ENCODE data around the gene DBF4B.

Gene DBF4B

GRCh38 chr17:44761932-44762810 lies 53.7 kb downstream of the DBF4B start:
- DNase-seq, result no peak

- no peak for DNase-seq
Measured at GRCh38 chr17:44763170-44763569, 54.7 kb downstream of the DBF4B start.

DNA sequence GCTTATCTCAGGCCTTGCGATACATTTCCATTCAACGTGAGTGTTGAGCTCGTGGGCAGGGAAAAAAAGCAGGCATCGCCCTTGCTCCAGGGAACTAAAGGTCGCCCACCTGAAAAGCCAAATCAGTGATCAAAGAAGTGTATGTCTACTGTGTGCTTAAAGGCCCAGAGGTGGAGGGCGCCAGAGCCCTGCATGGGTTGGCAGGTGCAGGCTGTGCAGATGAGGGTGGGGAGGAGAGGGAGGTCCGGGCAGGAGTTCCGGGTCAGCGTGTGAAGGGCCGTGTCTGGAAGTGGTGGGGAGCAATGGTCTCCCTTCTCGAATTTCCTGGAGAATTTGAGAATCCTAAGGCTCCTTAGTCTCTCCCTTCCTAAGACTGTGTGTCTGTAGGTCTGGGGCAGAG lies 57.5 kb downstream of the DBF4B start:
- no peak for DNase-seq

GRCh38 chr17:44766409-44767038 lies 58.1 kb downstream of the DBF4B start:
- no peak for DNase-seq

DNA sequence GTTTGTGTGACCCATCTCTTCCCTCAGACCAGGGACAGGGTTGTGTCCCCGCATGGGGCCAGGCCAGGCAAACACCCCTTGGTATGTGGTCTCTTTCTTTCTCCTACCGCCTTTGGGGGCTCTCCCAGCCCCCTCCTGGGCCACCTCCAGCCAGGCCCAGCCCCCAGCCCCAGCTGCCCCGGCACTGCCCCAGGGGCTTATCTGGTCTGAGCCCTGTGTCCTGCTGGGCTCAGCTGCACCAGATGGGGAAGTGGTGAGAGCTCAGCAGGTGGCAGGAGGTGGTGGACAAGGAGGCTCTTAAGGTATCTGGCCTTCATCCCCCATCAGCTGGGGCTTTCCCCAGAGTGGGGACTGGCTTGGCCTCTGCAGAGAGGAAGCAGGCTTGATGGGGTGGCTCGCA lies 59.0 kb downstream of the DBF4B start:
- no peak for DNase-seq

- no peak for DNase-seq
Measured at GRCh38 chr17:44768505-44769142, 60.2 kb downstream of the DBF4B start.

DNA sequence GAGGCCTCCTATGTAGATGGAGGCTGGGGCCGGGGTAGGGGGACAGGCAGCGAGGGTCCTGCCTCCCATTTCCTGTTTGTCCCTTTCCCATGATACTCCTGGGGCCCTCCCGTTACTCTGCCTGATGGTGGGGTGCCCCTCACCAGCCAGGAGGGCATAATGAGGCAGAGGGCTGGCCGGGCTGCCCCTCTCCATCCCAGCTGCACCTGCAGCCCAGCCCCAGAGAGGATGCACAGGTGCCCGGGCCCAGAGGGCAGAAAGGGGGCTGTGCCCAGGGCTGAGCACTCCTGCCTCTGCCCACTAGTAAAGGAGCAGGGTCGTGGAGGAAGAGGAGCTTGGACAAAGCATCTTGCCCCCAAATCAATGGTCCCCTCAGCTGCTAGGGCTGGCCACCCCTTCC lies 60.8 kb downstream of the DBF4B start:
- DNase-seq, result no peak

GRCh38 chr17:44769647-44770084 lies 61.2 kb downstream of the DBF4B start:
- DNase-seq, result no peak

DNA sequence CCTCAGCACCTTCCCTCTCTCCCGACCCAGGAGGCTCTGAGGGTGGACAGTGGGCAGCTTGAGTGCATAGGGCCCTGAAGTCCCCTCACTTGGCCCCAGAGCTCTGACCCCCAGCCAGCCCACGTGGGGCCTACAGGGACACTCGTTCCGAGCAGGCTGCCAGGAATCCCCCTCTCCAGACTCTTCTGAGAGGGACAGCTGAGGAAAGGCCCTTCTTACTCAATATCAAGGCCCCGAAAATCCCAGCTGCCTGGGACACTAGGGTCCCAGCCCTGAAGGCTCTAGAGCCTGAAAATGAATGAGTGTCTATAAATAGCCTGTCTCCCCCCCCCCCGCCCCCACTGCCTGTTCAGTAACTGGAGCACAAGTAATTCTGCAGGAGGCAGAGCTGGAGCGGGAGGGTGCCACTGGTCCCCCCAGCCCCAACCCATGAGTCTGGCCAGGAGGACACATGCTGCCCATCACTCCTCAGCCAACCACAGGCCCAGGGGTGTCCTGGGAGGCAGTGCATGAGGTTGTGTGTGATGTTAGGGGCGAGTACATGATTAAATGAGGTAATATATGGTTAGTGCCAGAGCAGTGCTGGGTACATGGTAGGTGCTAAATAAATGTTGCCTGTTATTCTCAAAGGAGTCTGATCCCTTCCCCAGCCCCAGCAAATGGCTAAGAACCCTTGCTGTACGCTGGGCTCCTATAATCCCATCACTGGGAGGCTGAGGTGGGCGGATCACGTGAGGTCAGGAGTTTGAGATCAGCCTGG lies 61.9 kb downstream of the DBF4B start:
- DNase-seq, result no peak

DNA sequence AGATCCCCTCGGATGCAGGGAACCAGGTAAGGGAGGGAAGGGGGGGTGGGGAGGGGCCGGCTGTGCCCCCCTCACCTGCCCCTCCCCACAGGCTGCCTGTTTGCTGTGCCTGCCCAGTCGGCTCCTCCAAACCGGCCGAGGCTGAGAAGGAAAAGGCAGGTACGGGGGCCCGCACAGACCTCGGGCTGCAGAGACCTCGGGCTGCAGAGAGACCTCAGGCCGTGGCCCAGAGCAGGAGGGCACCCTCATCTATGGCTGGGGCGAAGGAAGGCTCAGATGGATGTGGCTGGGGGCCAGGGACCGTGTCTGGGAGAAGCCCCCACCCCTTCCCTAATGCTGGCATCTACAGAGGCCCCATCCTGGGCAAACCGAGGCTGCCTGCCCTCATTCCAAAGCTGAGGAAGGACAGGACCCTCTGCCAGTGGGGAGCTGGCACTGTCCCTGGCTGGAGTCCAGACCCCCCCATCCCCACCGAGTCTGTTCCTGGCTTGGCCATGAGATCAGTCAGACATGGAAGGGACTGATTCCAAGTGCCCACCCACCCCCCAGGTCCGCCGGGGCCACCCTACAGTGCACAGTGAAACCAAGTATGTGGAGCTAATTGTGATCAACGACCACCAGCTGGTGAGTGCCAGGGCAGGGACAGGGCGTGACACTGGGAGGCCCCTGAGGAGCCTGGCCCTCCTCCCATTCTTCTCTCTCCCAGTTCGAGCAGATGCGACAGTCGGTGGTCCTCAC lies 64.0 kb downstream of the DBF4B start:
- DNase-seq, result no peak

- no peak for DNase-seq
Measured at GRCh38 chr17:44773140-44773539, 64.7 kb downstream of the DBF4B start.

- peak; percentile 83 for DNase-seq
Measured at GRCh38 chr17:44774271-44775135, 66.0 kb downstream of the DBF4B start.

GRCh38 chr17:44775136-44775837 lies 66.8 kb downstream of the DBF4B start:
- peak; percentile 96 for DNase-seq

DNA sequence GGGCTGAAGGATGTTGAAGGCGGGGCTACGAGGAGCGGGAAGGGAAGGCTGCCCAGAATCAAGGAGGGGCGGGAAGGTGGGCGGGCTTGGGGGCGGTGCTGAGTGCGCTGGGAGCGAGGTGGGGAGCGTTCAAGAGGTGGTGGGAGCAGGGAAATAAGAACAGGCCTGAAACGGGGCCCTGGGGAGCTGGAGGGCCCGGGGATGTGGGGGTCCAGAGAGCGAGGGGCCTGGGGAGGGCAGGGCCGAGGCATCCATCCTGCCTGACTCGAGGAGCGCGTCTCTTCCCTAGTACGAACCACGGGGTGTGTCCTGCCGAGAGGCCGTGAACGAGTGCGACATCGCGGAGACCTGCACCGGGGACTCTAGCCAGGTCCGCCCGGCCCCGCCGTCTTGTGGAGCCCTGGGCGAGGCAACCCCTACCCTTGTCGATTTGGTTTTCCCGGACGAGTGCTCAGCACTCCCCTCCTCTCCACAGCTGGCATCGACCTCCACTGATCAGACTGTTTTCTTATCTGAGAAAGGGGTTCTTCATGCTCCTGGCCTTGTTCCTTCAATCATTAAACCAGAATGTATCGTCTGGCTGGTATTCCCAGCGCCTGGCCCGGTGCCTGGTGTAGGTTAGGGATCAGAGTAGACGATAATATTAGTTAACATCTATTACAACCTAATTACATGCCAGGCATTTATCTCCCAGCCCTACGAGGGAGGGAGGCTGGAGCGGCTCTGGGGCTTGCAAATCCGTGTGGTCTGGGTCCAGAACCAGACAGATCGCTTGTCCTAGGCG lies 67.6 kb downstream of the DBF4B start:
- no peak for DNase-seq

GRCh38 chr17:44776628-44777393 lies 68.3 kb downstream of the DBF4B start:
- DNase-seq, result no peak

- no peak for DNase-seq
Measured at GRCh38 chr17:44777394-44778348, 69.2 kb downstream of the DBF4B start.

DNA sequence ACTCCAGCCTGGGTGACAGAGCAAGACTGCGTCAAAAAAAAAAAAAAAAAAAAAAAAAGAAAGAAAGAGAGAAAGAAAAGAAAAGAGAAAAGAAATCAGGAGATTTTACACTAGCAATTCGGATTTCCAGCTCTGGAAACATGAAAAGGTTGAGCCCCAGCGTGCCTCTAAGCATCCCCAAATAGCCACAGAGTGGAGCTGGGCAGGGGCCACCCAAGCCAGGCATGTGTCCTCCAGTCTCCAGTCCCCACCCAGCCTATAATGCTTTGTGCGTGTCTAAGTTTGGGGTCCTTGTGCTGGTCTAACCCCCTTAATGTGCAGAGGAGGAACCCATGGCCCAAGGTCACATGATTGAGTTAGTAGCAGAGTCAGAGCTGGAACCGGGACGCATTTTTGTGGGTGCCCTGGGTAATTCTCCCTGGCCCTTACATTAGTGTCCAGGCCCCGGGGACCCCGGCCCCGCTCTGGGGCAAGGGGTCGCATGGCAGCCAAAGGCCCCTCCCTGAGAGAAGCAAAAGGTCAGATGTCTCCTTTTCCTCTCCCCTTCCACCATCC lies 70.3 kb downstream of the DBF4B start:
- no peak for DNase-seq

Measured in T1000 (cell line).